ENCODE measurements around the gene PIK3AP1.
"Not testable (repeated sequence)": the region's sequence is repeated elsewhere in the genome, so short reads cannot be mapped to it uniquely, and the experiment has no call there.

- TF ChIP-seq CTCF (IDR thresholded peaks at IDR 0.05; ENCODE audit: insufficient read depth, low read length, poor library complexity, severe bottlenecking); EZH2phosphoT487 (conservative IDR thresholded peaks at IDR 0.05; ENCODE audit: low read length): not testable (repeated sequence)
Measured at GRCh38 chr10:96680463-96680862, 39.9 kb downstream of the PIK3AP1 start.
